ENCODE measurements around the gene SMARCC1.
"Not testable (repeated sequence)": the region's sequence is repeated elsewhere in the genome, so short reads cannot be mapped to it uniquely, and the experiment has no call there.

SMARCC1 gene

DNA sequence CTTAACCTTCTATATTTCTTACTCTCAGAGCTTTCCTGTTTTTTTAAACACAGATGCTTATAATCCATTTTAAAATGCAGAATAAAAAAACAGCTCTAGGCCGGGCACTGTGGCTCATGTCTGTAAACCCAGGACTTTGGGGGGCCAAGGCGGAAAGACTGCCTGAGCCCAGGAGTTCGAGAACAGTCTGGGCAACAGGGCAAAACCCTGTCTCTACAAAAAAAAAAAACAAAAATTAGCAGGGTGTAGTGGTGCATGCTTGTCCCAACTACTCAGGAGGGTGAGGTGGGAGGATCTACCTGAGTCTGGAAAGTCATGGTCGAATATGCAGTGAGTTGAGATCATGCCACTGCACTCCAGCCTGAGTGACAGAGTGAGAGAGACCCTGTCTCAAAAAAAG lies 15.5 kb downstream of the SMARCC1 start:
- no peak for DNase-seq (ENCODE audit: low spot score)

DNA sequence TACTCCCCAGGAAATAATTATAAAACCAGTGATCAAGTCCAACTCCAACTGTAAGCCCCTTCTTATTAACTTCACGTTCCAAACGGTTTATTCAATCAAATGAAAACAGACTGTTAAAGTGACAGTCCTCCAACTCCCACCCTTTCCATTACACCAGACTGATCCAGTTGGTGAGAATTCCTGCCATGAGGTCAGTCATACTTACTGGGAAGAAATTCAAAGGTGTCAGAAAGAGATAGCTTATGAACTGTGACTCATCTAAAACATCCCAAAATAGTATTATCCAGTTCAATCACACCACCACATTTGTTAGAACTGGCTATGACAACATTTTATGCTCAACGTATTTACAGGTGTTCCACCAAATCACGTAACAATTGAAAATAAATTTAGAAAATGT lies 19.5 kb downstream of the SMARCC1 start:
- no peak for DNase-seq (ENCODE audit: low spot score)

- no peak for DNase-seq (ENCODE audit: low spot score)
These were observed 20.6 kb downstream of the SMARCC1 start for GRCh38 chr3:47761046-47761445.

- DNase-seq (ENCODE audit: low spot score) = not testable (repeated sequence)
These were observed 21.5 kb downstream of the SMARCC1 start for GRCh38 chr3:47760207-47760606.

DNA sequence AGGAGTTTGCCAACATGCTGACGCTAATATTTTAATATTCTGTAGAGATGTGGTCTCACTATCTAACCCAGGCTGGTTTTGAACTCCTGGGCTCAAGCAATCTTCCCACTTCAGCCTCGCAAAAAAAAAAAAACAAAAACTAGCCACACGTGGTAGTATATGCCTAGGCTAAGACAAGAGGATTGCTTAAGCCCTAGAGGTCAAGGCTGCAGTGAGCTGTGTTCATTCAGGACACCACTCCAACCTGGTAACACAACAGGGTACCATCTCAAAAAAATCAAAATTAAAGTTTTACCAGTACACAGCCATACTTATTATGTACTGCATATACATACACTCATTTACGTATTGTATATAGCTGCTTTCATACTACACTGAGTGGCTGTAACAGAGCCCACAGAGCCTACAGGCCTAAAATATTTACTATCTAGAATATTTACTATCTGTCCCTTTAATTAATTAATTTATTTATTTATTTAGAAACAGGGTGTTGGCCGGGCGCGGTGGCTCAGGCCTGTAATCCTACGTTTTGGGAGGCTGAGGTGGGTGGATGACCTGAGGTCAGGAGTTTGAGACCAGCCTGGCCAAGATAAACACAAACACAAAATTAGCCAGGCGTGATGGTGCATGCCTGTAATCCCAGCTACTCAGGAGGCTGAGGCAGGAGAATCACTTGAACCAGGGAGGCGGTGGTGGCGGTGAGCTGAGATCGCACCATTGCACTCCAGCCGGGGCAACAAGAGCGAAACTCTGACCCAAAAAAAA lies 23.2 kb downstream of the SMARCC1 start:
- no peak for DNase-seq (ENCODE audit: low spot score)

DNA sequence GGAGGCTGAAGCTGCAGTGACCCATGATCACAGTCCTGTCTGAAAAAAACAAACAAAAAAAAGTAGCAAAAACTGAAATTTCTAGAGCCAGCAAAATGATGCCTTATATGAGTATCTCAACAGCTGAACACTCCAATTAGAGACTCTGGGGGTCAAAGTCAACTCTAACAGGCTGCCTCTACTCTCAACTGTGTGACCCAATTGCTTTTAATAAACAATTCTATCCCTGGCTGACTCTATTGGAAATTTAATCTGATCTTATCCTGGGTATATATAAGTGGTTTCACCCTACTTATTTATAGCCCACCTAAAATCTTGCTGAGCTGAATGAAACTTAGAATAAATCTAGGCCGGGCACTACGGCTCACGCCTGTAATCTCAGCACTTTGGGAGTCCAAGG lies 29.0 kb downstream of the SMARCC1 start:
- DNase-seq (ENCODE audit: low spot score) = no peak

DNA sequence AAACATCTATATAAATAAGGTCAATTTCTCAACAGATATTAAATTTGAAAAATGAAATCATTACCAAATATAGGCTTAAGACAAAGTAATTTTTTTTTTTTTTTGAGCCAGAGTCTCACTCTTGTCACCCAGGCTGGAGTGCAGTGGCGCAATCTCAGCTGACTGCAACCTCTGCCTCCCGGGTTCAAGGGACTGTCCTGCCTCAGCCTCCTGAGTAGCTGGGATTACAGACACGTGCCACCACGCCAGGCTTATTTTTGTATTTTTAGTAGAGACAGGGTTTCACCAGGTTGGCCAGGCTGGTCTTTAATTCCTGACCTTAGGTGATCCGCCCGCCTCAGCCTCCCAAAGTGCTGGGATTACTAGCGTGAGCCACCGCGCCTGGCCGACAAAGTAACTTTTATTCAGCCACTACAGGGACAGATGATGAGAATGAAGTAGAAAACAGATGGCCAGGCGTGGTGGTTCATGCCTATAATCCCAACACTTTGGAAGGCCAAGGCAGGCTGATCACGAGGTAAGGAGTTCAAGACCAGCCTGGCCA lies 30.8 kb downstream of the SMARCC1 start:
- not testable (repeated sequence) for DNase-seq (ENCODE audit: low spot score)

DNA sequence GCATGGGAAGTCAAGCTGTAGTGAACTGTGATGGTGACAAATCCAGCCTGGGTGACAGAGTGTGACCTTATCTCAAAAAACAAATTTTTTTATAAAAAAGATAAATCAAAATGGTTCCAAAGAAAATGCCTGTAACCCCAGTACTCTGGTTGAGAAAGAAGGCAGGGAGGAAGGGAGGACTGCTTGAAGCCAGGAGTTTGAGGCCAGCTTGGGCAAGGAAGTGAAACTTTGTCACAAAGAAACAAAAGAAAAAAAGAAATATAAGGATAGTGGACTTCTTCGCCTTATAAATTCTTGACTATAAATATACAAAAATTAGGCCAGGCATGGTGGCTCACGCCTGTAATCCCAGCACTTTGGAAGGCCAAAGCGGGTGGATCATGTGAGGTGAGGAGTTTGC lies 34.1 kb downstream of the SMARCC1 start:
- no peak for DNase-seq (ENCODE audit: low spot score)

DNA sequence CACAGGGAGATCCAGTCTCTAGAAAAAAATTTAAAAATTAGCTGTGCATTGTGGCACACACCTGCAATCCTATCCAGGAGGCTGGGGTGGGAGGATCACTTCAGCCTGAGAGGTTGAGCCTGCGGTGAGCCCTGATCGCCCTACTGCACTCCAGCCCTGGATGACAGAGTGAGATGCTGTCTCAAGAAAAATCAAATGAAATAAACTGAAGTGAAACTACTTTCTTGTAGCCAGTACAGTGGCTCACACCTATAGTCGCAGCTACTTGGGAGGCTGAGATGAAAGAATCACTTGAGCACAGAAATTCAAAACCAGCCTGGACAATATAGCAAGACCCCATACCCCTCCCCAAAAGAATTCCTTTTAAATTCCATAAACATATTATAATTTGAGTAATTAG lies 35.4 kb downstream of the SMARCC1 start:
- no peak for DNase-seq (ENCODE audit: low spot score)

GRCh38 chr3:47743855-47744254 lies 37.8 kb downstream of the SMARCC1 start:
- no peak for DNase-seq (ENCODE audit: low spot score)

- not testable (repeated sequence) for DNase-seq (ENCODE audit: low spot score)
These were observed 38.3 kb downstream of the SMARCC1 start for GRCh38 chr3:47743352-47743751.

- no peak for DNase-seq (ENCODE audit: low spot score)
These were observed 39.8 kb downstream of the SMARCC1 start for GRCh38 chr3:47741925-47742324.

- no peak for DNase-seq (ENCODE audit: low spot score)
These were observed 49.5 kb downstream of the SMARCC1 start for GRCh38 chr3:47732143-47732542.

DNA sequence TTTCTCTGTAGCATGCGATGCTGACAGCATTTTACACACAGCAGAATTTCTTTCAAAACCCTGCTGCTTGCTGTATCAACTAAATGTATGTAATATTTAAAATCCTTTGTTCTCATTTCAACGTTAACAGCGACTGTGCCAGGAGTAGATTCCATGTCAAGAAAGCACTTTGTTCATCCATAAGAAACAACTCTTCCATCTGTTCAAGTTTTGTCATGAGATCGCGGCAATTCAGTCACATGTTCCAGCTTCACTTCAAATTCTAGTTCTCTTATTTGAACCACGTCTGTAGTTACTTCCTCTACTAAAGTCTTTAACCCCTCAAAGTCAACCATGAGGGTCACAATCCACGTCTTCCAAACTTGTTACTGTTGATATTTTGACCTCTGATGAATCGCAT lies 50.6 kb downstream of the SMARCC1 start:
- DNase-seq (ENCODE audit: low spot score) = no peak

DNA sequence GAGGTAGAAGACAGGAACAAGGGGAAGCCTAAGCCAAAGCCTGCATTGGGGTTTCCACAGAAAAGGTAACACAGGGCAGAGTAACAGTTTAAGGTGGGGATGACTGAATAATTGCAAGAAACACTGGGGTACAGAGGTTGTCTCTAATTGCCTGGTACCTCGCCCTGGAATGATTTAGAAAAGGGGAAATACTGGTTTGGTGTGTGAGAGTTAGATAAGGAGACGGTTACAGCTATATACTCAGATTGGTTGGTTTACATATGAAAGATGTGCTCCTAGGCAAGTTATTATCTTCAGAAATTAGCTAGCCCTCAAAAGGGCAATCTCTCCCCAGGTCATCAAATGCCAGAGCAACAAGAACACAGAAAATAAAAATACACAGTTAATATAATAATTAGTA lies 58.8 kb downstream of the SMARCC1 start:
- DNase-seq (ENCODE audit: low spot score) = no peak

- not testable (repeated sequence) for DNase-seq (ENCODE audit: low spot score)
These were observed 64.2 kb downstream of the SMARCC1 start for GRCh38 chr3:47717448-47717847.

DNA sequence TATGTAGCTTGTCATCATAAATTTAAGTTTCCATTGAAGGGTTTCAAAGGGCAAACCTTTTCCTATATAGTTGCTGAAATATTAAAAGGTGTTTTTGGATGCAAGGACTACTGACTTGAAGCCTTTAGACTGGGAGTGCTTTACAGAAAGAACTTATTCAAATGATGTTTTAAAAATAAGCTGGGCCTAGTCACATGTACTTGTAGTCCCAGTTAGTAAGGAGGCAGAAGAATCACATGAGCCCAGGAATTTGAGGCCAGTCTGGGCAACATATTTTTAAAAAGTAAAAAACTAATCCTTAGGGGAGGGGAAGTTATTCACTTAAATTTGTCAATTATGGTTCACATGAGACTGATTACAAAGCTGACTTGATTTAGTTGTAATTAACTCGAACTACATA lies 65.0 kb downstream of the SMARCC1 start:
- DNase-seq (ENCODE audit: low spot score) = no peak

- DNase-seq (ENCODE audit: low spot score) = no peak
These were observed 65.8 kb downstream of the SMARCC1 start for GRCh38 chr3:47715928-47716327.

DNA sequence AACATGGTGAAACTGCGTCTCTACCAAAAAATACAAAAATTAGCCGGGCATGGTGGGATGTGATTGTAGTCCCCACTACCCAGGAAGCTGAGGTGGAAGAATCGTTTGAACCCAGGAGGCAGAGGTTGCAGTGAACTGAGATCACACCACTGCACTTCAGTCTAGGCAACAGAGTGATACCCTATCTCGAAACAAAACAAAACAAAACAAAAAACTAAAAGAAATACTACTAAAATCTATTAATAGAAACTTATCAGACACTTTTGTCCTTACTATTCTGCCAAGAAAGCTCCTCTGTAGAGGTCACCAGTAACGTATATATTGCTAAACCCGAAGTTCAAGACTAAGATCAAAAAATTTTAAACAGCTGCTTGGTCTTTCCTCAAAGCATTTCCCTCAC lies 67.1 kb downstream of the SMARCC1 start:
- DNase-seq (ENCODE audit: low spot score) = no peak

DNA sequence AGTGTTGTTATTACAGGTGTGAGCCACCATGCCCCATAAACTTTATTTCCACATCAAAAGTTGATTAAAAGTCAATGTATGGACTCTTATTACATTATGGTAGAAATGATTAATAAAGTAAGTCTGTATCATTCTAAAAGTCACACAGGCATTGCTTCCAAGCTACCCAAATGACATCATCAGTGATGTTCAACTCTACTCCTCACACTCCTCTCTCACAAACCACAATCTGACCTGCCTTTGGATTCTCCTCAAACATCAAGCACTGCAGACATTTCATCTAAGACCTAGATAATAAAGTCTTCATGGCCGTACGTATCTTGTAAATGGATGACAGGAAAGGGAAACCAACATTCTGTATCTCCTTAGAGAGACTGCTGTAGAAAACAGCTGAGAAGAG lies 68.0 kb downstream of the SMARCC1 start:
- no peak for DNase-seq (ENCODE audit: low spot score)

DNA sequence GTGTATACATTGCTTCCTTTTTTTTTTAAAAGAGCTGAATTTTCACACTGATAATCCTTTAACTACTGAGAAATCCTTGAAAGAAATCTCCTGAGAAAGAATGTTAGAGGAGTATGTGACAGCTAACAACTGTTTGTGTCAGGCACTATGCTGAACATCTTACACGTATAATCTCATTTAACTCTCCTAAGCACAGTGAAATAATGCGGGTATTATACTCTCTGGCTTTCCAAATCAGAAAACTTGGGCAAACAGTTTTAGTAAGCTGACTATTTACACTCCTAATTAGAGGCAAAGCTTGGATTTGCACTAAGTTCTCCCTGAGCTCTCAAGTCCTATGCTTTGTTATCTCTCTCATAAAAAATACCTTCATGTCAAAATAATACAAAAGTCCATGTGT lies 69.3 kb downstream of the SMARCC1 start:
- DNase-seq (ENCODE audit: low spot score) = no peak

GRCh38 chr3:47711596-47711995 lies 70.1 kb downstream of the SMARCC1 start:
- no peak for DNase-seq (ENCODE audit: low spot score)

- DNase-seq (ENCODE audit: low spot score) = no peak
These were observed 76.3 kb downstream of the SMARCC1 start for GRCh38 chr3:47705391-47705790.

DNA sequence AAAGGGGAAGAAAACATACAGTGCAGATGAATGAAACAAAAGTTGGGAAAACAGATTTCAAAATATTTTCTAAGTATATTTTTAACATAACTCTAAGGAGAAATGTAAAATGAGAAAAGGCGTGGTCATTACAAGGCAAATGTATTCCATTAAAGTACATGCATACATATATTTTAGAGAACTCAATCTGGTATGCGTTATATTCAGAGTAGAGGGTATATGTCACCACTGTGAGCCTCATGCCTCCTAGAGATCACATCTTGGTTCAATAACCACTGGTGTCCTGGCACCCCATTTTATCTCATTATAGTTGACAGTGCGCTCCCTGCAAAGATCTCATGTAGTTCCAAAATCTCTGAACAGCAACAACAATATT lies 77.5 kb downstream of the SMARCC1 start:
- no peak for DNase-seq (ENCODE audit: low spot score)
